Measurements from ENCODE around the gene DDI2. TPM values are rescaled to one million over a fixed set of nuclear protein-coding genes. Genes with fewer than 3 reads are reported as not detected.

DDI2 gene
- total and polyA plus RNA-seq, 9 of the 15 experiments (the other 6 are each of a cell fraction or from before 2014, with no cell fraction given) = 6.5 to 48.4 (median 21.2) TPM

- FAIRE-seq = no peak
- Histone ChIP-seq H3K36me3 (ENCODE audit: control insufficient read depth, insufficient read depth, low read length) (peaks cover 98% of the 10 kb centered on the region), H3K9ac (ENCODE audit: insufficient read depth in 1 of 2, low read depth in 2 of 2, low read length in 2 of 2) (no peak overlapping the region), H3K9me1 (ENCODE audit: control insufficient read depth, insufficient read depth, low read length) (no peaks in the 10 kb centered on the region), H3K27ac (ENCODE audit: extremely low read depth, low read depth, low read length) (no peak overlapping the region), H3K27me3 (ENCODE audit: control insufficient read depth in 2 of 2, insufficient read depth in 2 of 2, low read length in 2 of 2) (no peaks in the 10 kb centered on the region), H3K4me2 (ENCODE audit: insufficient read depth, low read length) (no peak overlapping the region), H3K9me3 (replicated peaks; ENCODE audit: control insufficient read depth, insufficient read depth, low read depth, low read length) (no peaks in the 10 kb centered on the region), H2AFZ (ENCODE audit: low read depth, low read length) (no peak overlapping the region), H3K4me3 (no peak overlapping the region), H3K79me2 (ENCODE audit: control insufficient read depth, insufficient read depth, low read length) (peaks cover 6% of the 10 kb centered on the region; the same call in 2 of the 3 replicates), H4K20me1 (replicated peaks; ENCODE audit: control insufficient read depth, insufficient read depth, low read length) (no peaks in the 10 kb centered on the region), H3K4me1 (replicated peaks in 1 of 2; ENCODE audit: control insufficient read depth in 2 of 2, insufficient read depth in 2 of 2, low read length in 2 of 2) (no peaks in the 10 kb centered on the region)
- no TSS peak for BruUV-seq (replicated peaks)
- in situ Hi-C loops (cut with MboI) = no loop called here
- CTCF ChIA-PET (ENCODE audit: low intra/inter-chr PET ratio) = no interaction called here
- no peak for DNase-seq (ENCODE audit: extremely low read depth in 1 of 4, low spot score in 3 of 4)
- ATAC-seq = no peak
- no peak for TF ChIP-seq MYC (IDR thresholded peaks at IDR 0.05; ENCODE audit: low read depth, low read length)
- no peak for TF ChIP-seq MYC (CRISPR knock-in tag; IDR thresholded peaks at IDR 0.05; ENCODE audit: borderline replicate concordance, low read depth)
- TF ChIP-seq GATAD2B (IDR thresholded peaks at IDR 0.05; ENCODE audit: borderline replicate concordance) = no peak
- 0 out of 2 replicates have a peak, but pooled peaks have one; percentile 5 for TF ChIP-seq ZNF121 (CRISPR knock-in tag; conservative IDR thresholded peaks at IDR 0.05)
- intact Hi-C loops (cut with micrococcal nuclease) = no loop called here
- 94% methylated on average over 4 of the region's 4 CpGs for WGBS (ENCODE audit: insufficient coverage, low coverage, missing lambda C conversion rate)
- POLR2A ChIA-PET = interaction anchor here (0.6 to 4.3 kb wide), 6 partner anchors 9 to 319 kb away, joined by 3 to 17 read pairs (median 4); partner anchors contain the start of gene DDI2
Measured at GRCh38 chr1:15636436-15636835, 19.2 kb downstream of the DDI2 start.

GRCh38 chr1:15637826-15638225 is 20.6 kb downstream of the DDI2 start:
- Histone ChIP-seq H3K79me2 (ENCODE audit: control insufficient read depth, insufficient read depth, low read length) (peaks cover 6% of the 10 kb centered on the region; the same call in 2 of the 3 replicates), H3K9me3 (replicated peaks; ENCODE audit: control insufficient read depth, insufficient read depth, low read depth, low read length) (no peaks in the 10 kb centered on the region), H3K9me1 (ENCODE audit: control insufficient read depth, insufficient read depth, low read length) (no peaks in the 10 kb centered on the region), H3K4me3 (no peak overlapping the region), H2AFZ (ENCODE audit: low read depth, low read length) (no peak overlapping the region), H3K4me1 (replicated peaks in 1 of 2; ENCODE audit: control insufficient read depth in 2 of 2, insufficient read depth in 2 of 2, low read length in 2 of 2) (no peaks in the 10 kb centered on the region), H3K9ac (ENCODE audit: insufficient read depth in 1 of 2, low read depth in 2 of 2, low read length in 2 of 2) (no peak overlapping the region), H3K27me3 (ENCODE audit: control insufficient read depth in 2 of 2, insufficient read depth in 2 of 2, low read length in 2 of 2) (no peaks in the 10 kb centered on the region), H3K4me2 (ENCODE audit: insufficient read depth, low read length) (no peak overlapping the region), H3K27ac (ENCODE audit: extremely low read depth, low read depth, low read length) (no peak overlapping the region), H3K36me3 (ENCODE audit: control insufficient read depth, insufficient read depth, low read length) (peaks cover 93% of the 10 kb centered on the region), H4K20me1 (replicated peaks; ENCODE audit: control insufficient read depth, insufficient read depth, low read length) (no peaks in the 10 kb centered on the region)
- no peak for ATAC-seq
- POLR2A ChIA-PET = interaction anchor here (0.6 to 3.1 kb wide), 3 partner anchors 8 to 80 kb away, joined by 3 to 17 read pairs (median 3); no protein-coding TSS in a partner anchor
- CTCF ChIA-PET (ENCODE audit: low intra/inter-chr PET ratio) = no interaction called here
- no TSS peak for BruUV-seq (replicated peaks)
- intact Hi-C loops (cut with micrococcal nuclease) (no loop called here), in situ Hi-C loops (cut with MboI) (no loop called here)
- no peak for FAIRE-seq
- DNase-seq (ENCODE audit: extremely low read depth in 1 of 4, low spot score in 3 of 4) = no peak
- TF ChIP-seq MTF1 (CRISPR knock-in tag; IDR thresholded peaks at IDR 0.05; ENCODE audit: borderline replicate concordance) (no peak), ZNF277 (CRISPR knock-in tag; IDR thresholded peaks at IDR 0.05; ENCODE audit: borderline replicate concordance) (no peak), ZNF274 (IDR thresholded peaks at IDR 0.05; ENCODE audit: borderline replicate concordance, low read depth, low read length) (no peak)
- 76% methylated on average over 4 of the region's 4 CpGs for WGBS (ENCODE audit: insufficient coverage, low coverage, missing lambda C conversion rate)
